Testis (tissue), 2 donors: ENCODE measurements around the gene MBP.

Experiments used
- CTCF ChIP-seq, 3 experiments: fragments of 450-650 bp in 2 of 3; fragments of 200-600 bp in 1 of 3; sonication (generic) in 1 of 3; IDR thresholded peaks; one replicate each; pipeline ENCODE4 v1.5.1; 2016 to 2019; ENCODE audit warnings: antibody characterized with exemption in 3 of 3, mild to moderate bottlenecking in 2 of 3, moderate library complexity in 1 of 3
- POLR2A ChIP-seq: fragments of 450-650 bp; IDR thresholded peaks from one replicate; pipeline ENCODE4 v1.6.1; 2017; ENCODE audit warnings: antibody characterized with exemption, mild to moderate bottlenecking, moderate library complexity

- TF ChIP-seq CTCF (IDR thresholded peaks at IDR 0.05): no peak
- no peak for TF ChIP-seq POLR2A
Measured at GRCh38 chr18:77068321-77069312, 64.0 kb downstream of the MBP start.
